GM19397 (cell line): ENCODE results near the gene LTO1.

Experiments used
- ATAC-seq: cut with Tn5 transposase; IDR thresholded peaks from one replicate; pipeline ENCODE4 v1.9.1; 2021; ENCODE audit warnings: mild to moderate bottlenecking, moderate library complexity; ENCODE audit not compliant: unreplicated experiment

Gene LTO1

DNA sequence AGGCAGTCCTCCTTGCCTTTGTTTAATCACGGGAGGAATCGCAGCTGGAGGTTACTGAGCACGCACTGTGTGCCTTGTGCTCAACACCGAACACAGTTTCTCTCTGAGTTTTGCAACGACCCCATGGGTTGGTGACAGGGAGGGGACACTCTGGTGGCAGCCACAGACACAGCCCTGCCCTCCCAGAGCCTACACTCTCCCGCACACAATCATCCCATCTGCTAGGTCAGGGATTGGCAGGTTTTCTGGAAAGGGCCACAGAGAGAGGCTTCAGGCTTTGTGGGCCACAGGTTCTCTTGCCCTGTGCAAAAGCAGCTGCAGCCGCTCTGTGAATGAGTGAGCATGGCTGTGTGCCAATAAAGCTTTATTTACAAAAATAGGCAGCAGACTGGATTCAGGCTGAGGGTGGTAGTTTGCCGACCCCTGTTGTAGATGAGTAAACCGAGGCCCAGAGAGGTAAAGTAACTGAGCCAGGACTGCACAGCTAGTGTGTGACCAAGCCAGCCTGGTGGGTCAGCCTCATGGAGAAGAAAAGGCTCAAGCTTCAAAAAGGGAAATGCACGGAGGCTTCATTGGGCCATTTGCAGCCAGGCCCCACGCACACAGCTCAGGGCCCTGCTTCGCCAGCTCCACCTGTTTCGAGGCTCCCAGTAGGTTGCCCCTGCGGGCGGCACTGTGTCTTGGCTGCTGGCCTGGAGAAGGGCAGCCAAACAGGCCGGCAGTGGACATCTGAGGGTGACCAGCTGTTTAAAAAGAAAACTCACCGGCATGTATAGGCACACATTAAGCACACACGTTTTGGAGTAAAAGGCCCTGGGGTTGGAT, 16.3 kb downstream of the LTO1 start:
- ATAC-seq = no peak

GRCh38 chr11:69657911-69658625, 17.1 kb downstream of the LTO1 start:
- no peak for ATAC-seq

- ATAC-seq = no peak
Measured at GRCh38 chr11:69657456-69657910, 17.7 kb downstream of the LTO1 start.

DNA sequence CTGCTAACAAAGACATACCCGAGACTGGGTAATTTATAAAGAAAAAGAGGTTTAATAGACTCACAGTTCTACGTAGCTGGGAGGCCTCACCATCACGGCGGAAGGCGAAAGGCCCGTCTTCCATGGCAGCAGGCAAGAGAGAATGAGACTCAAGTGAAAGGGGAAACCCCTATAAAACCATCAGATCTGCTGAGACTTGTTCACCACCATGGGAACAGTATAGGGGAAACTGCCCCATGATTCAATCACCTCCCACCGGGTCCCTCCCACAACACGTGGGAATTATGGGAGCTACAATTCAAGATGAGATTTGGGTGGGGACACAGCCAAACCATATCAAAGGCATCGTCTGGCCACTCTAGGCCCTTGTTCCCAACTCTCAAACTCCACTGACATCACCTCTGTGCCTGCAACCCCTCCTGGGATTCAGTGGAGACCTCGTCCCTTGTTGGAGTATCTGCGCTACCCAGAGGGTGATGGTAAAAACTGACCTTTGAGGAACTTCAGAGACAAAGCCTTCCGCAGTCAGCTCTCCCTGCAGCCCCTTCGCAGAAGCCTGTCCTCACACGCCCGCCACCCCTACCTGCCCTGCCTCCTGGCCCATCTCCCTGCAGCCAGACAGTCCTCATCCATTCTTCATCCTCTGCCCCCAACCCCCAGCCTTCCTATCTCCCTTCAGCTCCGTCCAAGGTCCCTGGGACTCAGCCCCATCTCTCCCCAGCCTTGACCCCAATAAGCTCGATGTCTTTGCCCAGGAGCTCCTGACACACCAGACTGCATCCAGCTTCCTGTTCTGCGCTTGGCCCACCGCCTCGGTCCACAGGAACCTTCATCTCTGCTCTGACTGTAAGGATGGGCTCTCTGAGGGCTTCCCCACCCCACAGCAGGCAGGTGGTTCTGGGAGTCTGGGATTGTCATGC, 18.4 kb downstream of the LTO1 start:
- ATAC-seq = no peak

DNA sequence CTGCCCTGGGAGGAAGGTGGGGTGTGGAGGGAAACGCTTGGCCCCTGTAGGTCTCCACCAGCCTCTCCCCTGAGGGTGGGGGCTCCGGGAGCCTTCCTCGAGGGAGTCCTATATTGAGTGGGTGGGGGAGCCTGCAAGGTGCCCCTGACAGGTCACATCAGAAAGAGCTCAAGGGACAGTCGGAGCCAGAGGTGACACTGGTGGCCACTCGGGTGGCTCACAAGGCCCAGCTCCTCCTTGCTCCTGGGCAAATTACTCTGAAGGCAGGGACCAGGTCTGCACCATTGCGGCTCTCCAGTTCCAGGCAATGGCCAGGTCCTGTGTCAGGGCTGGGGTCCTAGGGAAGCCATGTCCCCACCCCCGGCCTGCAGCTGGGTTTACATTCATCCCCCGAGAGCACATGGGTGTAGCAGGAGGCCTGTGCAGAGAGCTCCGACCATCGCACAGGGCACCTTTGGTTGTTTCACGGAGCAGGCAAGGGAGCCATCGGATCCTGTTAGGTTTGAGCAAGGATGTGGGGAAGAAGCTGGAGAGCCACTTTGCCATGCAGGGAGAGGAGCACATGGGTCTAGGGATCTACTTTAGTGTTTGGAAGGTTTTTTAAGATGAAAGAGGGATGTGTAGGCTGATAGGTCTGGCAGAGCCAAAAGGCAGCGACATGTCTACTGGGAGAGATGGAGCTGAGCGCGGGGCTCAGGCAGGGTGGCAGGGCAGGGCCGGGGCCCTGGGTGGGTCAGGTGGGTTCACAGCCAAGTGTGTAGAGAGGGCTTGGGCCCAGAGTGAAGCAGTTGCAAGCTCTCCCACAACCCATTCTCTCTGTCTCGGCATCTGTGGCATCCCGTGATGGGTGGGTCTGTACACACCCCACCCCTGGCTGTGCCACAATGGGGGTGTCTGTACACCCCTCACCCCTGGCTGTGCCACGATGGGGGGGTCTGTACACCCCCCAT, 19.4 kb downstream of the LTO1 start:
- ATAC-seq = no peak

- no peak for ATAC-seq
Measured at GRCh38 chr11:69654660-69655478, 20.3 kb downstream of the LTO1 start.

DNA sequence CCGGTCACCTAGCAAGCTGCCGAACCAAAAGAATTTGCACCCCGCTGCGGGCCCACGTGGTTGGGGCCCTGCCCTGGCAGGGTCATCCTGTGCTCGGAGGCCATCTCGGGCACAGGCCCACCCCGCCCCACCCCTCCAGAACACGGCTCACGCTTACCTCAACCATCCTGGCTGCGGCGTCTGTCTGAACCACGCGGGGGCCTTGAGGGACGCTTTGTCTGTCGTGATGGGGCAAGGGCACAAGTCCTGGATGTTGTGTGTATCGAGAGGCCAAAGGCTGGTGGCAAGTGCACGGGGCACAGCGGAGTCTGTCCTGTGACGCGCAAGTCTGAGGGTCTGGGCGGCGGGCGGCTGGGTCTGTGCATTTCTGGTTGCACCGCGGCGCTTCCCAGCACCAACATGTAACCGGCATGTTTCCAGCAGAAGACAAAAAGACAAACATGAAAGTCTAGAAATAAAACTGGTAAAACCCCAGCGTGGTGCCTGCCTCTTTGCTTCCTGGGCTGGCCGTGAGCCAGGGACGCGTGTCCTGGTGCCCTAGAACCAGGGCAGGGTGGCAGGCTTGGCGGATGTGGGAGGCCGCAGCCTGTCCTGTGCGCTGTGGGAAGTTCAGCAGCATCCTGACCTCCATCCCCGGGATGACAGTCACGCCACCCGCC, 21.0 kb downstream of the LTO1 start:
- no peak for ATAC-seq

DNA sequence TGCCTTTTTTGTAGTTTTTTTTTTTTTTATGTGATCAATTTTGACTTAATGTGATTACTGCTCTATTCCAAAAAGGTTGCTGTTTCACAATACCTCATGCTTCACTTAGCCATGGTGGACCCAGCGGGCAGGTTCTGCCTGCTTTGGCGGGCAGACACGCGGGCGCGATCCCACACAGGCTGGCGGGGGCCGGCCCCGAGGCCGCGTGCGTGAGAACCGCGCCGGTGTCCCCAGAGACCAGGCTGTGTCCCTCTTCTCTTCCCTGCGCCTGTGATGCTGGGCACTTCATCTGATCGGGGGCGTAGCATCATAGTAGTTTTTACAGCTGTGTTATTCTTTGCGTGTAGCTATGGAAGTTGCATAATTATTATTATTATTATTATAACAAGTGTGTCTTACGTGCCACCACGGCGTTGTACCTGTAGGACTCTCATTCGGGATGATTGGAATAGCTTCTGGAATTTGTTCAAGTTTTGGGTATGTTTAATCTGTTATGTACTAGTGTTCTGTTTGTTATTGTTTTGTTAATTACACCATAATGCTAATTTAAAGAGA, 21.7 kb downstream of the LTO1 start:
- no peak for ATAC-seq

DNA sequence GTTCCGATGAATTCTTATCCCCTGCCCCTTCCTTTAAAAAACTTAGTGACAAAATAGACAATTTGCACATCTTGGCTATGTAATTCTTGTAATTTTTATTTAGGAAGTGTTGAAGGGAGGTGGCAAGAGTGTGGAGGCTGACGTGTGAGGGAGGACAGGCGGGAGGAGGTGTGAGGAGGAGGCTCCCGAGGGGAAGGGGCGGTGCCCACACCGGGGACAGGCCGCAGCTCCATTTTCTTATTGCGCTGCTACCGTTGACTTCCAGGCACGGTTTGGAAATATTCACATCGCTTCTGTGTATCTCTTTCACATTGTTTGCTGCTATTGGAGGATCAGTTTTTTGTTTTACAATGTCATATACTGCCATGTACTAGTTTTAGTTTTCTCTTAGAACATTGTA, 22.2 kb downstream of the LTO1 start:
- ATAC-seq = no peak

- no peak for ATAC-seq
Measured at GRCh38 chr11:69651834-69652620, 23.1 kb downstream of the LTO1 start.

GRCh38 chr11:69650832-69651344, 24.3 kb downstream of the LTO1 start:
- ATAC-seq = no peak

DNA sequence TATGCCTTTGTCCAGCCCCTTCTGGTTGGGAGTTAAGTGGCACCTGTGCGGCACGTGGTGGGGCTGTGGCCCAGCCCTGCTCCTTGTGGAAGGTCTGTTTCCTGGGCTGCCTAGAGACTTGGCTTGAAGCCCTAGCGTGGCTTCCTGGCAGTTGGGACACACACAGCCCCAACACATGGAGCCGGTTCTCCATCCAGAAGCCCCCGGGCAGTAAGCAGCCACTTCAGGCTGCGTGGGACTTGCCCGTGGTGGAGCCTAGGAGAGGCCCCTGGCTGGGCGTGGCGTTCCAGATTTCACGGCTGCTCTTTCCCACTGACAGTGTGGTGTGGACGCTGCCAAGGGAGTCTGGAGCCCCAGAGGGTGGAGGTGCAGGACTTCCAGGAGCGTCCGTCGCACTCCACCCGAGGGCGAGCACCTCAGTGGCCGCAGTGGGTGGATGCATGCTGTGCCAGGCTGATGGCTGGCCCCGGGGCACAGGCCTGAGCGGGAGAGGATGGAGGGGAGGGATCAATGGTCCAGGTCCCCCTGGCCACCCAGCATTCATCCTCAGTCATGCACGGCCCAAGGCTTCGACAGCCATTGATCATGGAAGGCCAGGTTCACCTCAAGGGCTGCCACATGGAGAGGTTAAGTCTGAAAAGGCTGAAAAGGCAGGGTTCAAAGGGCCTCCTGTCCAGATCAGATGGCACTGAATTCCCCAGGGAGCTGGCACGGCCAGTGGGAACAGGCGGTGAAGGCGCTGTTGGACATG, 24.9 kb downstream of the LTO1 start:
- ATAC-seq = no peak

DNA sequence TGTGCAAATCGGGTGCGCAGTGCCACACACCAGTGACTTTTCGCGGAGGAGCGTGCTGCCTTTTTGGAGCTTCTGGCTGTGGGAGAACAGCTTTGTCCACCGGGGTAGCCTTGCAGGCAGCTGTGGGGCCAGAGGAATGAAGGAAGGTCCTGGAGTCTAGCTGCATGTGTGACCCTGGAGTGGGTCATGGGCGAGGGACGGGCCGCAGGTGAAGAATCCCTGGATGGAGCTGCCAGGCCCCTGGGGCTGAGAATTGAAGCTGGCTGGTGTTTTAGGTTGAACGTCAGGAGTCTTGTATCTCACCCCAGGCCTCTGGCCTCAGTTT, 25.6 kb downstream of the LTO1 start:
- ATAC-seq = no peak

- no peak for ATAC-seq
Measured at GRCh38 chr11:69648679-69649575, 26.2 kb downstream of the LTO1 start.

DNA sequence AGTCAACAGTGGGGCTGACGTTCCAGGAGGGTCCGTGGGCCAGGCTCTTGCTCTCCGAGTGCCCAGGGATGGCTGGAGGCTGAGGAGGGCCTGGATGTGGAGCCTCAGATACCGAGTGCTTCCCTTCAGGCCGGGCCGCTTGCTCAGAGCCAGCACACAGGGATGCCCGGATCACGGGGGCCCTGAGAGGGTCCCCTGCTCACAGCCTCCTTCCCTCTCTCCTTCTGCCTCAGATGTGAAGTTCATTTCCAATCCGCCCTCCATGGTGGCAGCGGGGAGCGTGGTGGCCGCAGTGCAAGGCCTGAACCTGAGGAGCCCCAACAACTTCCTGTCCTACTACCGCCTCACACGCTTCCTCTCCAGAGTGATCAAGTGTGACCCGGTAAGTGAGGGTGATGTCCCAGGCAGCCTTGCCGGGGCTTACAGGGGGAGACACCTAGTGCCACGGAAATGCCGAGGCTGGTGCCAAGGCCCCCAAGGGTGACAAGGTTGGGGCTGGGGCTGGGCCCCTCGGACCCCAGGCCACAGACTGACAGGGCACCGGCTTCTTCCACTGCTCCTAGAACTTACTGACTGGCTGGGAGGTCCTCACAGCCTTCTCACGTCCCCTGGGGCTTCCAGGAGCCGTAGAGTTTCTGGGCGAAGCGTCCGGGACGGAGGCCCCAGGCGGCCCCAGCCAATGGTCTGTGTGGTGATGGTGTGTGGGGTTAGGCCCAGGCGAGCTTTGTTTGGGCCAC, 27.2 kb downstream of the LTO1 start:
- no peak for ATAC-seq
